Neural cell (in vitro differentiated cells): ENCODE measurements around the gene ESCO1.

Experiments used
- CTCF ChIP-seq: fragments of 450-650 bp; IDR thresholded peaks from 2 replicates; pipeline ENCODE4 v1.5.1; 2014; ENCODE audit warnings: antibody characterized with exemption, mild to moderate bottlenecking, moderate library complexity; ENCODE audit not compliant: poor library complexity, severe bottlenecking
- MXI1 ChIP-seq: fragments of 450-650 bp; conservative IDR thresholded peaks from 2 replicates; pipeline ENCODE4 v1.6.1; 2014; ENCODE audit warnings: antibody characterized with exemption, mild to moderate bottlenecking; ENCODE audit not compliant: poor library complexity, severe bottlenecking
- POLR2AphosphoS5 ChIP-seq: IDR thresholded peaks from 2 replicates; pipeline ENCODE4 v1.6.1; 2012
- TAF1 ChIP-seq: IDR thresholded peaks from 2 replicates; pipeline ENCODE4 v1.6.1; 2012; ENCODE audit warnings: low read depth

DNA sequence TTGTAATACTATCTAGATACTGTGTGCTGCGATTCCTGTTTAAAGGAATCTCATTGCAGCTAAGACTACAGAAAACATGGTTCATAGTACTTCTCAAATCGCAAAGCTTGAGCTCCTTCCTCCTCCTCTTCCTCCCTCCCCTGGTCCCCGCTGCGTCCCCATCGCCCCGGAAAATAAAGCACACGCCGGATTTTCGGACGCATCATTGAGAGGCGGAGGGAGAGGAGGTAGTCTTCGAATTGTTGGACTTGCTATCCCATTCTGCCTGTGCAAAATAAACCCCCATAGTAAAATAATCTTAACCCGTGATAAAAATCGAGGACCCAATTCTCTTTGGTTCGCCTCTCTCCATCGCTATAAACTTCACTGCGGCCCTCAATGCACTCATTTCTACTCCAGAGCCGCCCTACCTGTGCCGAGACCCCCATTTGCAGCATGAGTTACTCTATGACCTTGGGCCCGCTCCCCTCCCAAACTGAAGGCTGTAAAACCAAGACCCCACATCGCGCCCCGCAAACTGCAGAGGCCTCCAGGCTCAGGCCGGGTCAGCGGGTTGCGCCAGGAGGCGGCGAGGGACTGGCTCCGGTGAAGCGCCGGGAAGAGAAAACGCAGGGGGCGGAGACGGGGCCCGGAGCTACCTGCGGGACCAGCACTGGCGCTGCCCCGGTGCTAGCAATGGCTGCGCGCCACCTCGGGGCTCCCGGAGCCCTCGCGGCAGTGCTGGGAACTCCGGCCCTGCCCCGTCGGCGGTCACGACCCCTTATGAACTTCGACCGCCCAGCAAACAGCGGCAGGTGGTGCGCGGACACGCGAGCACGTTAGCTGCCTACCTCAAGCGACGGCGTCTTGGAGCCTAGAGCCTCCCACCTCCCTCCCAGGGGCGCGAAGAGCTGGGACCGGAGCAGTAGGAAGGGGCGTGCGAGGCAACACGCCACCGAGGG lies 649 bp downstream of the ESCO1 start:
- no peak for TF ChIP-seq POLR2AphosphoS5
- TF ChIP-seq MXI1: peak; percentile 91
- TF ChIP-seq TAF1: no peak
- no peak for TF ChIP-seq CTCF
